Calu3 (cell line): ENCODE results near the gene MINDY4. TPM values are rescaled to one million over a fixed set of nuclear protein-coding genes. Genes with fewer than 3 reads are reported as not detected.
A peak's percentile ranks its signal among the peaks of the same experiment; 100 is the strongest.

Source experiments
- BruUV-seq: library from RNA; stranded (reverse); fragments of 400-500 nt; replicated peaks from 2 replicates; lab custom pipeline; 2021; lab: Mats Ljungman, UMichigan
- CTCF ChIA-PET: fragments of 300-600 bp; sonication (Branson Sonifier 250); formaldehyde crosslinking; loops from one replicate; lab custom pipeline; 2022; ENCODE audit warnings: antibody characterized with exemption; lab: Charles Lee
- DNase-seq: peaks from one replicate; pipeline ENCODE4 v3.0.0; 2022
- H3K27ac Mint-ChIP-seq: one replicate; pipeline ENCODE4 v1.8.0; 2022; ENCODE audit warnings: mixed read lengths; ENCODE audit not compliant: unreplicated experiment
- H3K27me3 Mint-ChIP-seq: one replicate; pipeline ENCODE4 v1.8.0; 2022; ENCODE audit warnings: mixed read lengths; ENCODE audit not compliant: unreplicated experiment
- H3K36me3 Mint-ChIP-seq: one replicate; pipeline ENCODE4 v1.8.0; 2022; ENCODE audit warnings: mild to moderate bottlenecking, moderate library complexity, mixed read lengths; ENCODE audit not compliant: insufficient read depth, unreplicated experiment
- H3K4me1 Mint-ChIP-seq: one replicate; pipeline ENCODE4 v1.8.0; 2022; ENCODE audit warnings: mild to moderate bottlenecking, low read depth, mixed read lengths; ENCODE audit not compliant: unreplicated experiment
- H3K4me3 Mint-ChIP-seq: one replicate; pipeline ENCODE4 v1.8.0; 2022; ENCODE audit warnings: mild to moderate bottlenecking, low read depth, moderate library complexity, mixed read lengths; ENCODE audit not compliant: unreplicated experiment
- H3K9me3 Mint-ChIP-seq: one replicate; pipeline ENCODE4 v1.8.0; 2022; ENCODE audit warnings: low read depth, mixed read lengths; ENCODE audit not compliant: unreplicated experiment
- intact Hi-C: fragments of 100-400 bp; cut with micrococcal nuclease; formaldehyde crosslinking; loops from one replicate; pipeline ENCODE4 v1.10.0; 2022; ENCODE audit not compliant: unreplicated experiment
- total RNA-seq: library from RNA; stranded (reverse); gene quantifications from 2 replicates; pipeline ENCODE4 v1.2.3, GENCODE V29; 2022
- TF ChIP-seq, protein P1 (sequence below): fragments of 200-600 bp; IDR thresholded peaks from one replicate; pipeline ENCODE4 v1.8.0; 2022; ENCODE audit warnings: antibody characterized with exemption; ENCODE audit not compliant: unreplicated experiment

Gene MINDY4
- total RNA-seq, 1 experiment from 2014 or later, result 12.4 TPM

DNA sequence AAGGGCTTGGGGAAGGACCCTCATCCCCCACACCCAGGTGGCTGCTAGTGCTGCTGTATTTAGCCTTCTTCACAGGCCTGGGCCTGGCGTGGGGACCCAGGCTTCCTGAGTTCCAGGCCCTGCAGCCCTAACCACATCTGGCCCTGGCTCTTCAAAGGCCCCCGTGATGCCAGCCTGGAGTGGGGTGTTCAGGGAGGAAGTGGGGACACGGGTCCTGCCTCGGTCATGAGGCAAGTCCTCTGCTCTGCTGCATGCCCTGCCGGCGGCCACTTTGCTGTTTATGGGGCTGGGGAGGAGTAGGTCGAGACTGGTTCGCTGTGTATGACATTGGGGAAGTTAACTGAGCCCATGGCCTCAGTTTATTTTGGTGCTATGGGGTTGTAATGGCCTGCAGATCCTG lies 131.9 kb downstream of the MINDY4 start:
- BruUV-seq, result no TSS peak
- Mint-ChIP-seq H3K27ac (no peak overlapping the region), H3K4me3 (no peak overlapping the region), H3K27me3 (no peaks in the 10 kb centered on the region), H3K4me1 (peaks cover 17% of the 10 kb centered on the region), H3K9me3 (no peaks in the 10 kb centered on the region), H3K36me3 (peaks cover 6% of the 10 kb centered on the region)
- intact Hi-C loops, result no loop called here
- TF ChIP-seq, protein P1, sequence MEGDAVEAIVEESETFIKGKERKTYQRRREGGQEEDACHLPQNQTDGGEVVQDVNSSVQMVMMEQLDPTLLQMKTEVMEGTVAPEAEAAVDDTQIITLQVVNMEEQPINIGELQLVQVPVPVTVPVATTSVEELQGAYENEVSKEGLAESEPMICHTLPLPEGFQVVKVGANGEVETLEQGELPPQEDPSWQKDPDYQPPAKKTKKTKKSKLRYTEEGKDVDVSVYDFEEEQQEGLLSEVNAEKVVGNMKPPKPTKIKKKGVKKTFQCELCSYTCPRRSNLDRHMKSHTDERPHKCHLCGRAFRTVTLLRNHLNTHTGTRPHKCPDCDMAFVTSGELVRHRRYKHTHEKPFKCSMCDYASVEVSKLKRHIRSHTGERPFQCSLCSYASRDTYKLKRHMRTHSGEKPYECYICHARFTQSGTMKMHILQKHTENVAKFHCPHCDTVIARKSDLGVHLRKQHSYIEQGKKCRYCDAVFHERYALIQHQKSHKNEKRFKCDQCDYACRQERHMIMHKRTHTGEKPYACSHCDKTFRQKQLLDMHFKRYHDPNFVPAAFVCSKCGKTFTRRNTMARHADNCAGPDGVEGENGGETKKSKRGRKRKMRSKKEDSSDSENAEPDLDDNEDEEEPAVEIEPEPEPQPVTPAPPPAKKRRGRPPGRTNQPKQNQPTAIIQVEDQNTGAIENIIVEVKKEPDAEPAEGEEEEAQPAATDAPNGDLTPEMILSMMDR, result no peak
- CTCF ChIA-PET, result no interaction called here
- DNase-seq, result no peak

- TF ChIP-seq, protein P1, result no peak
- Mint-ChIP-seq H3K4me3 (no peak overlapping the region), H3K4me1 (peaks cover 16% of the 10 kb centered on the region), H3K9me3 (no peaks in the 10 kb centered on the region), H3K27ac (no peak overlapping the region), H3K27me3 (no peaks in the 10 kb centered on the region), H3K36me3 (no peaks in the 10 kb centered on the region)
- intact Hi-C loops, result no loop called here
- CTCF ChIA-PET, result no interaction called here
- no TSS peak for BruUV-seq
- DNase-seq, result no peak
These were observed 133.3 kb downstream of the MINDY4 start for GRCh38 chr7:30904561-30904960.

DNA sequence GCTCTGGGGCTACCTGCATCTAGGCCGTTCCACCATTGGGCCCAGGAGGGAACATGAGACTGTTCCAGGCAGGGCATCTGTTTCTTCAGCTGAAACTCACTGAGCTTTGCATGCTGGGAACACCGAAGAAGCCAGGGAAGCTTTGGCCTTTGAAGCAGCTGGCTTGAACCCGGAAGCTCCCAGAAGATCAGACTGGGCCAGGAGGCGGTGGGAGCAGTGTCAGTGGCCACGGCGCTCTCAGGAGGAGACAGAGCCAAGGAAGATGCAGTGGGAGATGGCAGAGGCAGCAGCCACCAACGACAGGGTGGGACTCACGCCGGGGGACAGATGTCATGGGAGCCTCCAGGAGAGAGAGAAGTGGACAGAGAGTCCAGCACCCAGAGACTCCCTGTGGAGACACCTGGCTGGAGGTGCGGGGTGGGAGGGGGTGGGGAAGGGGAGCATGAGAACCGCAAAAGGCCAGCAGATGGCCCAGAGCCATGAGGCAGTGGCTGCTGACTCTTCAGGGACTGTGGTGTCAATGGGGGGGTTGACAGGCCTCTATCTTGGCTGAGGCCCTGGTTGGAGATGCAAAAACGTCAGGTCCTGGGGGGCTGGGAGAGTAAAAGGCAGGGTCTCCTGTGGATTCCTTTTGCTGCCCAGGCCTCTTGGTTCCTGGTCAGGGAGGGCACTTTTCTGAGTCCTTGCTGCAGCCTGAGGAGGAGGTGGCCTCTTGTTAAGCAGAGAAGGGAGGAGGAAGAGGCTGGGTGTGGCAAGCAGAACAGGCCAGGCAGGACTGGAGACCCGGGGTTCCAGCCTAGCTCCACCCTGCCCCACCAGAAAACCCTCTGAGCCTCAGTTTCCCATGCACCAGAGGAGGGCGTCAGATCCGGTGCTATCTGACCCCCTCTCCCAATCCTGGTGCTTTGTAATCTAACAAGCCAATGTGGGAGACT lies 134.1 kb downstream of the MINDY4 start:
- Mint-ChIP-seq H3K4me1 (peaks cover 16% of the 10 kb centered on the region), H3K27ac (peak overlapping the region; percentile 52), H3K27me3 (no peaks in the 10 kb centered on the region), H3K9me3 (no peaks in the 10 kb centered on the region), H3K4me3 (no peak overlapping the region), H3K36me3 (no peaks in the 10 kb centered on the region)
- intact Hi-C loops, result no loop called here
- CTCF ChIA-PET, result interaction anchor here (0.5 to 2.8 kb wide), 4 partner anchors 8 to 109 kb away, joined by 3 to 9 read pairs (median 4); no protein-coding TSS in a partner anchor
- no TSS peak for BruUV-seq
- TF ChIP-seq, protein P1, result no peak
- DNase-seq, result no peak

- Mint-ChIP-seq H3K27me3 (no peaks in the 10 kb centered on the region), H3K4me3 (no peak overlapping the region), H3K27ac (peak overlapping the region; percentile 52), H3K36me3 (no peaks in the 10 kb centered on the region), H3K4me1 (peaks cover 16% of the 10 kb centered on the region), H3K9me3 (no peaks in the 10 kb centered on the region)
- TF ChIP-seq, protein P1, result no peak
- intact Hi-C loops, result no loop called here
- CTCF ChIA-PET, result interaction anchor here (0.5 to 2.8 kb wide), 4 partner anchors 9 to 110 kb away, joined by 3 to 9 read pairs (median 4); no protein-coding TSS in a partner anchor
- peak; percentile 42 for DNase-seq
- no TSS peak for BruUV-seq
These were observed 134.8 kb downstream of the MINDY4 start for GRCh38 chr7:30906014-30906413.
